Measurements from ENCODE around the gene SERHL2. TPM values are rescaled to one million over a fixed set of nuclear protein-coding genes. Genes with fewer than 3 reads are reported as not detected.
"Not testable (repeated sequence)": the region's sequence is repeated elsewhere in the genome, so short reads cannot be mapped to it uniquely, and the experiment has no call there.

SERHL2 gene
- total and polyA plus RNA-seq, 9 donors, result 2.0 to 4.4 (median 2.9) TPM

GRCh38 chr22:42615092-42615859 is 61.5 kb downstream of the SERHL2 start:
- H3K36me3 ChIP-seq (ENCODE audit: control insufficient read depth, insufficient read depth, low read length), result peaks cover 35% of the 10 kb centered on the region
- H3K27me3 ChIP-seq (ENCODE audit: control insufficient read depth, insufficient read depth, low read length), result no peaks in the 10 kb centered on the region
- DNase-seq, result peak; percentile 99
- no peaks in the 10 kb centered on the region for H3K9me3 ChIP-seq (replicated peaks; ENCODE audit: control insufficient read depth, low read depth, low read length)
- peak overlapping the region; percentile 98 for H3K27ac ChIP-seq (ENCODE audit: low read length)
- peaks cover 37% of the 10 kb centered on the region for H3K4me1 ChIP-seq (ENCODE audit: control insufficient read depth, insufficient read depth, low read length)
- under 1% methylated on average over 19 of the region's 35 CpGs for WGBS (ENCODE audit: insufficient coverage)
- peak overlapping the region; percentile 8 for H3K4me3 ChIP-seq (ENCODE audit: low read length)

- 13% methylated on average over 3 of the region's 13 CpGs for WGBS (ENCODE audit: insufficient coverage)
- H3K27me3 ChIP-seq (ENCODE audit: control insufficient read depth, insufficient read depth, low read length); DNase-seq; H3K9me3 ChIP-seq (replicated peaks; ENCODE audit: control insufficient read depth, low read depth, low read length): not testable (repeated sequence)
- peaks cover 38% of the 10 kb centered on the region for H3K36me3 ChIP-seq (ENCODE audit: control insufficient read depth, insufficient read depth, low read length)
- peak overlapping the region; percentile 98 for H3K27ac ChIP-seq (ENCODE audit: low read length)
- peak overlapping the region; percentile 8 for H3K4me3 ChIP-seq (ENCODE audit: low read length)
- H3K4me1 ChIP-seq (ENCODE audit: control insufficient read depth, insufficient read depth, low read length), result peaks cover 32% of the 10 kb centered on the region
Observed at GRCh38 chr22:42615860-42616175, 62.1 kb downstream of the SERHL2 start.

- Histone ChIP-seq H3K9me3 (replicated peaks; ENCODE audit: control insufficient read depth, low read depth, low read length) (no peaks in the 10 kb centered on the region), H3K4me3 (ENCODE audit: low read length) (no peak overlapping the region), H3K27me3 (ENCODE audit: control insufficient read depth, insufficient read depth, low read length) (no peaks in the 10 kb centered on the region), H3K4me1 (ENCODE audit: control insufficient read depth, insufficient read depth, low read length) (peaks cover 29% of the 10 kb centered on the region), H3K27ac (ENCODE audit: low read length) (no peak overlapping the region), H3K36me3 (ENCODE audit: control insufficient read depth, insufficient read depth, low read length) (peaks cover 41% of the 10 kb centered on the region)
- DNase-seq, result peak; percentile 31
- WGBS (ENCODE audit: insufficient coverage), result 44% methylated on average over 16 of the region's 20 CpGs
Observed at GRCh38 chr22:42617155-42617983, 63.6 kb downstream of the SERHL2 start.

- Histone ChIP-seq H3K36me3 (ENCODE audit: control insufficient read depth, insufficient read depth, low read length) (peaks cover 53% of the 10 kb centered on the region), H3K27me3 (ENCODE audit: control insufficient read depth, insufficient read depth, low read length) (no peaks in the 10 kb centered on the region), H3K9me3 (replicated peaks; ENCODE audit: control insufficient read depth, low read depth, low read length) (no peaks in the 10 kb centered on the region), H3K27ac (ENCODE audit: low read length) (no peak overlapping the region), H3K4me3 (ENCODE audit: low read length) (no peak overlapping the region), H3K4me1 (ENCODE audit: control insufficient read depth, insufficient read depth, low read length) (peaks cover 30% of the 10 kb centered on the region)
- DNase-seq, result no peak
- WGBS (ENCODE audit: insufficient coverage), result 89% methylated on average over 24 of the region's 35 CpGs
Observed at GRCh38 chr22:42619261-42620063, 65.7 kb downstream of the SERHL2 start.

GRCh38 chr22:42620084-42620483 is 66.3 kb downstream of the SERHL2 start:
- WGBS (ENCODE audit: insufficient coverage), result 90% methylated on average over 4 of the region's 4 CpGs
- DNase-seq, result no peak
- Histone ChIP-seq H3K27me3 (ENCODE audit: control insufficient read depth, insufficient read depth, low read length) (no peaks in the 10 kb centered on the region), H3K27ac (ENCODE audit: low read length) (no peak overlapping the region), H3K4me3 (ENCODE audit: low read length) (no peak overlapping the region), H3K36me3 (ENCODE audit: control insufficient read depth, insufficient read depth, low read length) (peaks cover 57% of the 10 kb centered on the region), H3K4me1 (ENCODE audit: control insufficient read depth, insufficient read depth, low read length) (peaks cover 33% of the 10 kb centered on the region), H3K9me3 (replicated peaks; ENCODE audit: control insufficient read depth, low read depth, low read length) (no peaks in the 10 kb centered on the region)

- Histone ChIP-seq H3K9me3 (replicated peaks; ENCODE audit: control insufficient read depth, low read depth, low read length) (no peaks in the 10 kb centered on the region), H3K4me1 (ENCODE audit: control insufficient read depth, insufficient read depth, low read length) (peaks cover 23% of the 10 kb centered on the region), H3K27me3 (ENCODE audit: control insufficient read depth, insufficient read depth, low read length) (no peaks in the 10 kb centered on the region), H3K27ac (ENCODE audit: low read length) (no peak overlapping the region), H3K4me3 (ENCODE audit: low read length) (no peak overlapping the region), H3K36me3 (ENCODE audit: control insufficient read depth, insufficient read depth, low read length) (peaks cover 66% of the 10 kb centered on the region)
- WGBS (ENCODE audit: insufficient coverage), result 39% methylated on average over 9 of the region's 11 CpGs
- peak; percentile 71 for DNase-seq
Observed at GRCh38 chr22:42621505-42622002, 67.8 kb downstream of the SERHL2 start.

GRCh38 chr22:42622061-42622710 is 68.4 kb downstream of the SERHL2 start:
- no peak for DNase-seq
- Histone ChIP-seq H3K36me3 (ENCODE audit: control insufficient read depth, insufficient read depth, low read length) (peaks cover 72% of the 10 kb centered on the region), H3K9me3 (replicated peaks; ENCODE audit: control insufficient read depth, low read depth, low read length) (no peaks in the 10 kb centered on the region), H3K4me3 (ENCODE audit: low read length) (no peak overlapping the region), H3K27me3 (ENCODE audit: control insufficient read depth, insufficient read depth, low read length) (no peaks in the 10 kb centered on the region), H3K4me1 (ENCODE audit: control insufficient read depth, insufficient read depth, low read length) (peaks cover 23% of the 10 kb centered on the region), H3K27ac (ENCODE audit: low read length) (no peak overlapping the region)
- WGBS (ENCODE audit: insufficient coverage), result 65% methylated on average over 11 of the region's 20 CpGs

- no peak for DNase-seq
- H3K4me3 ChIP-seq (ENCODE audit: low read length), result no peak overlapping the region
- peaks cover 19% of the 10 kb centered on the region for H3K4me1 ChIP-seq (ENCODE audit: control insufficient read depth, insufficient read depth, low read length)
- H3K9me3 ChIP-seq (replicated peaks; ENCODE audit: control insufficient read depth, low read depth, low read length), result no peaks in the 10 kb centered on the region
- peaks cover 82% of the 10 kb centered on the region for H3K36me3 ChIP-seq (ENCODE audit: control insufficient read depth, insufficient read depth, low read length)
- H3K27me3 ChIP-seq (ENCODE audit: control insufficient read depth, insufficient read depth, low read length), result no peaks in the 10 kb centered on the region
- H3K27ac ChIP-seq (ENCODE audit: low read length), result no peak overlapping the region
- WGBS (ENCODE audit: insufficient coverage), result 79% methylated on average over 18 of the region's 18 CpGs
Observed at GRCh38 chr22:42623301-42623751, 69.6 kb downstream of the SERHL2 start.
